MM.1S (cell line): ENCODE results near the gene ATP6V0A1.

ENCODE experiments used
- DNase-seq: peaks from one replicate; pipeline ENCODE4 v3.0.0-alpha.2; 2015
- H2AFZ ChIP-seq: fragments of 300-600 bp; sonication (generic); 2 replicates; pipeline ENCODE4 v1.6.0; 2016; ENCODE audit warnings: antibody characterized with exemption, low read length
- H3F3A ChIP-seq: fragments of 300-600 bp; sonication (generic); 2 replicates; pipeline ENCODE4 v1.6.1; 2016; ENCODE audit warnings: mild to moderate bottlenecking, antibody characterized with exemption, low read length, moderate library complexity, mixed read lengths; ENCODE audit not compliant: insufficient read depth
- H3K27ac ChIP-seq: fragments of 300-600 bp; sonication (generic); 2 replicates; pipeline ENCODE4 v1.5.1; 2016; ENCODE audit warnings: mild to moderate bottlenecking, low read length
- H3K27me3 ChIP-seq: fragments of 300-600 bp; sonication (generic); replicated peaks from 2 replicates; pipeline ENCODE4 v1.6.0; 2016; ENCODE audit warnings: low read length; ENCODE audit not compliant: insufficient read depth
- H3K36me3 ChIP-seq: fragments of 300-600 bp; sonication (generic); replicated peaks from 2 replicates; pipeline ENCODE4 v1.6.1; 2016; ENCODE audit warnings: mild to moderate bottlenecking, low read length, mixed read lengths; ENCODE audit not compliant: insufficient read depth
- H3K4me1 ChIP-seq: fragments of 300-600 bp; sonication (generic); 2 replicates; pipeline ENCODE4 v1.6.1; 2016; ENCODE audit warnings: low read length, mixed read lengths
- H3K4me2 ChIP-seq: fragments of 300-600 bp; sonication (generic); 2 replicates; pipeline ENCODE4 v1.6.0; 2016; ENCODE audit warnings: low read depth, low read length
- H3K4me3 ChIP-seq: fragments of 300-600 bp; sonication (generic); 2 replicates; pipeline ENCODE4 v1.5.1; 2016; ENCODE audit warnings: low read length, mixed read lengths
- H3K79me2 ChIP-seq: fragments of 300-600 bp; sonication (generic); 2 replicates; pipeline ENCODE4 v1.6.1; 2016; ENCODE audit warnings: mixed run types, low read length, mixed read lengths
- H3K9ac ChIP-seq: fragments of 300-600 bp; sonication (generic); 2 replicates; pipeline ENCODE4 v1.6.1; 2016; ENCODE audit warnings: low read length, mixed read lengths
- H3K9me2 ChIP-seq: fragments of 300-600 bp; sonication (generic); replicated peaks from 2 replicates; pipeline ENCODE4 v1.6.1; 2016; ENCODE audit warnings: mild to moderate bottlenecking, low read length, mixed read lengths; ENCODE audit not compliant: insufficient read depth
- H3K9me3 ChIP-seq: fragments of 300-600 bp; sonication (generic); replicated peaks from 2 replicates; pipeline ENCODE4 v1.6.1; 2016; ENCODE audit warnings: mild to moderate bottlenecking, low read length, mixed read lengths; ENCODE audit not compliant: insufficient read depth
- H4K20me1 ChIP-seq: fragments of 300-600 bp; sonication (generic); 2 replicates; pipeline ENCODE4 v1.6.1; 2016; ENCODE audit warnings: mild to moderate bottlenecking, low read length, moderate library complexity, mixed read lengths; ENCODE audit not compliant: insufficient read depth
- CTCF ChIP-seq: fragments of 300-600 bp; sonication (generic); IDR thresholded peaks from 2 replicates; pipeline ENCODE4 v1.5.1; 2016; ENCODE audit warnings: antibody characterized with exemption, low read length, mixed read lengths
- EZH2 ChIP-seq: fragments of 300-600 bp; sonication (generic); optimal IDR thresholded peaks from 2 replicates; pipeline ENCODE3; 2017; ENCODE audit warnings: low read depth, mild to moderate bottlenecking, antibody characterized with exemption, low read length, mixed read lengths
- EZH2phosphoT487 ChIP-seq: fragments of 300-600 bp; sonication (generic); IDR thresholded peaks from 2 replicates; pipeline ENCODE4 v1.6.1; 2018; ENCODE audit warnings: antibody characterized with exemption, low read length

ATP6V0A1 gene

GRCh38 chr17:42563950-42564349 is 105.3 kb downstream of the ATP6V0A1 start:
- Histone ChIP-seq H3K9ac (no peak overlapping the region), H3F3A (peaks cover 13% of the 10 kb centered on the region; the same call in 1 of the 2 replicates), H4K20me1 (no peaks in the 10 kb centered on the region), H2AFZ (no peak overlapping the region), H3K4me3 (no peak overlapping the region), H3K36me3 (0 out of 2 replicates have a peak, but pooled peaks cover 3% of the 10 kb centered on the region), H3K4me1 (peaks cover 17% of the 10 kb centered on the region), H3K9me2 (no peaks in the 10 kb centered on the region), H3K79me2 (peaks cover 55% of the 10 kb centered on the region), H3K9me3 (no peaks in the 10 kb centered on the region), H3K27ac (no peak overlapping the region), H3K27me3 (no peaks in the 10 kb centered on the region), H3K4me2 (peak overlapping the region; percentile 90; the same call in 1 of the 2 replicates)
- no peak for TF ChIP-seq EZH2phosphoT487
- no peak for TF ChIP-seq EZH2
- TF ChIP-seq CTCF, result no peak
- no peak for DNase-seq

DNA sequence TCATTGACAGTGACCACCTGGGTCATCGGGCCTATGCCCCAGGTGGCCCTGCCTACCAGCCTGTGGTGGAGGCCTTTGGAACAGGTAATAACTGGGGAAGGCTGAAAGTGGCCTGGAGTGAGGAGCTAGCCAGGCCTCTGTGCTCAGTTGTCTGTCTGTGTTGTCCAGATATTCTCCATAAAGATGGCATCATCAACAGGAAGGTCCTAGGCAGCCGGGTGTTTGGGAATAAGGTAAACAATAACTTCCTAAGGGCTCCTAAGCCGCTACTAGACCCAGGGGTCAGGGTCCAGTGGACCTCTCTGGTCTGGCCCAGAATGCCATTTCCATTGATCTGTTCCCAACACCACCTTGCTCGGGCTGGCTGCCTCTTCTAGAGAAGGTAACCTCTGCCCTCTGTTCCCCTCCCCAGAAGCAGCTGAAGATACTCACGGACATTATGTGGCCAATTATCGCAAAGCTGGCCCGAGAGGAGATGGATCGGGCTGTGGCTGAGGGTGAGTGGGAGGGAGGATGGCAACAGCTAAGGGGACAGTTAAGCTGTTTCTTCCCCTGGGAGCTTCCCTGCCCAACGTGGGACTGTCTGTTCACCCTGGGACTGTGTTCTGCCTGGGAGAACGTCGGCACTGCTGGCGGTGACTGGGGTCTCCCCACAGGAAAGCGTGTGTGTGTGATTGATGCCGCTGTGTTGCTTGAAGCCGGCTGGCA is 106.3 kb downstream of the ATP6V0A1 start:
- no peak for DNase-seq
- Histone ChIP-seq H3K9me2 (no peaks in the 10 kb centered on the region), H3K79me2 (peaks cover 64% of the 10 kb centered on the region), H4K20me1 (no peaks in the 10 kb centered on the region), H3K27me3 (no peaks in the 10 kb centered on the region), H3K4me2 (no peak overlapping the region), H3K4me1 (peaks cover 17% of the 10 kb centered on the region), H2AFZ (no peak overlapping the region), H3K4me3 (no peak overlapping the region), H3K36me3 (0 out of 2 replicates have a peak, but pooled peaks cover 3% of the 10 kb centered on the region), H3F3A (peaks cover 15% of the 10 kb centered on the region), H3K27ac (no peak overlapping the region), H3K9ac (no peak overlapping the region), H3K9me3 (no peaks in the 10 kb centered on the region)
- TF ChIP-seq EZH2phosphoT487 (no peak), EZH2 (no peak), CTCF (no peak)

- H3K79me2 ChIP-seq, result peaks cover 69% of the 10 kb centered on the region
- H3F3A ChIP-seq, result peaks cover 15% of the 10 kb centered on the region; the same call in 1 of the 2 replicates
- DNase-seq, result no peak
- no peak for TF ChIP-seq EZH2
- TF ChIP-seq CTCF, result no peak
- TF ChIP-seq EZH2phosphoT487, result no peak
- H3K27ac ChIP-seq, result no peak overlapping the region
- H3K9me2 ChIP-seq, result no peaks in the 10 kb centered on the region
- H3K27me3 ChIP-seq, result no peaks in the 10 kb centered on the region
- no peak overlapping the region for H3K9ac ChIP-seq
- no peaks in the 10 kb centered on the region for H3K9me3 ChIP-seq
- H2AFZ ChIP-seq, result no peak overlapping the region
- no peak overlapping the region for H3K4me3 ChIP-seq
- 0 out of 2 replicates have a peak, but pooled peaks cover 3% of the 10 kb centered on the region for H3K36me3 ChIP-seq
- H3K4me2 ChIP-seq, result no peak overlapping the region
- H4K20me1 ChIP-seq, result no peaks in the 10 kb centered on the region
- peaks cover 17% of the 10 kb centered on the region for H3K4me1 ChIP-seq
These were observed 107.0 kb downstream of the ATP6V0A1 start for GRCh38 chr17:42565523-42566214.
